ENCODE data around the gene GFAP.

The GFAP gene

GRCh38 chr17:44899074-44899782 is 16.1 kb downstream of the GFAP start, which contains the start of gene EFTUD2:
TSS of gene EFTUD2 (minus strand) at chr17:44899445. CDS start at chr17:44894521, 4,924 bp downstream.
- DNase-seq (ENCODE audit: low spot score): peak; percentile 82

GRCh38 chr17:44898768-44899073 is 16.6 kb downstream of the GFAP start:
- no peak for DNase-seq (ENCODE audit: low spot score)

GRCh38 chr17:44894642-44895041 is 20.7 kb downstream of the GFAP start:
- DNase-seq (ENCODE audit: low spot score): no peak

GRCh38 chr17:44892250-44892649 is 23.1 kb downstream of the GFAP start:
- DNase-seq (ENCODE audit: low spot score): no peak

GRCh38 chr17:44889003-44889402 is 26.3 kb downstream of the GFAP start:
- DNase-seq (ENCODE audit: low spot score): no peak

- no peak for DNase-seq (ENCODE audit: low spot score)
These were observed 27.0 kb downstream of the GFAP start for GRCh38 chr17:44887971-44888954.

GRCh38 chr17:44887016-44887415 is 28.3 kb downstream of the GFAP start:
- no peak for DNase-seq (ENCODE audit: low spot score)

GRCh38 chr17:44884941-44885340 is 30.4 kb downstream of the GFAP start:
- DNase-seq (ENCODE audit: low spot score): no peak

- no peak for DNase-seq (ENCODE audit: low spot score)
These were observed 34.2 kb downstream of the GFAP start for GRCh38 chr17:44881145-44881544.

- no peak for DNase-seq (ENCODE audit: low spot score)
These were observed 35.2 kb downstream of the GFAP start for GRCh38 chr17:44880062-44880461.

GRCh38 chr17:44879376-44879775 is 35.9 kb downstream of the GFAP start:
- no peak for DNase-seq (ENCODE audit: low spot score)

GRCh38 chr17:44878627-44879221 is 36.6 kb downstream of the GFAP start:
- DNase-seq (ENCODE audit: low spot score): peak; percentile 28

- no peak for DNase-seq (ENCODE audit: low spot score)
These were observed 38.2 kb downstream of the GFAP start for GRCh38 chr17:44877121-44877520.

GRCh38 chr17:44875761-44876160 is 39.5 kb downstream of the GFAP start:
- DNase-seq (ENCODE audit: low spot score): no peak

- DNase-seq (ENCODE audit: low spot score): no peak
These were observed 43.0 kb downstream of the GFAP start for GRCh38 chr17:44872131-44872768.

- DNase-seq (ENCODE audit: low spot score): no peak
These were observed 43.7 kb downstream of the GFAP start for GRCh38 chr17:44871556-44871955.

- DNase-seq (ENCODE audit: low spot score): no peak
These were observed 47.5 kb downstream of the GFAP start for GRCh38 chr17:44867841-44868240.

- DNase-seq (ENCODE audit: low spot score): no peak
These were observed 49.4 kb downstream of the GFAP start for GRCh38 chr17:44865931-44866330.

GRCh38 chr17:44865231-44865660 is 50.1 kb downstream of the GFAP start:
- peak; percentile 75 for DNase-seq (ENCODE audit: low spot score)

GRCh38 chr17:44864831-44865230 is 50.5 kb downstream of the GFAP start:
- no peak for DNase-seq (ENCODE audit: low spot score)

GRCh38 chr17:44863061-44863918 is 52.0 kb downstream of the GFAP start:
- DNase-seq (ENCODE audit: low spot score): no peak

Data from HuH-7.5 (cell line).